Bone marrow (tissue), 2 donors: ENCODE results near the gene ABLIM3.

Experiments used
- DNase-seq, 2 donors: peaks; one replicate each; lab custom pipeline; 2025; lab: John Stamatoyannopoulos, UW

Gene ABLIM3

GRCh38 chr5:149309354-149309753 is 168.1 kb downstream of the ABLIM3 start:
- DNase-seq: no peak
